HUES64 (cell line): ENCODE results near the gene GEMIN4.
"Not testable (repeated sequence)": the region's sequence is repeated elsewhere in the genome, so short reads cannot be mapped to it uniquely, and the experiment has no call there.

Source experiments
- H3K27ac ChIP-seq: 2 replicates; pipeline ENCODE4 v1.7.0; 2013; ENCODE audit warnings: low read depth, low read length, inconsistent platforms
- H3K27me3 ChIP-seq: 2 replicates; pipeline ENCODE4 v1.6.1; 2013; ENCODE audit warnings: mild to moderate bottlenecking, low read length; ENCODE audit not compliant: insufficient read depth
- H3K36me3 ChIP-seq: 2 replicates; pipeline ENCODE4 v1.6.1; 2013; ENCODE audit warnings: mild to moderate bottlenecking, low read length; ENCODE audit not compliant: insufficient read depth
- H3K4me1 ChIP-seq: 2 replicates; pipeline ENCODE4 v1.6.1; 2013; ENCODE audit warnings: mild to moderate bottlenecking, low read length, moderate library complexity; ENCODE audit not compliant: insufficient read depth
- H3K4me3 ChIP-seq: 2 replicates; pipeline ENCODE4 v1.5.1; 2013; ENCODE audit warnings: mild to moderate bottlenecking, low read length, moderate library complexity
- H3K9ac ChIP-seq: 2 replicates; pipeline ENCODE4 v1.6.1; 2013; ENCODE audit warnings: mild to moderate bottlenecking, low read depth, low read length
- H3K9me3 ChIP-seq: 2 replicates; pipeline ENCODE4 v1.6.1; 2013; ENCODE audit warnings: low read depth, low read length; ENCODE audit not compliant: insufficient read depth
- WGBS: fragments of 150-250, 120-280 bp; methylation state at CpG from one replicate; pipeline ENCODE4 v1.1.7; 2013; ENCODE audit warnings: missing lambda C conversion rate; 5-methylcytosine and 5-hydroxymethylcytosine counted together

GEMIN4 gene

DNA sequence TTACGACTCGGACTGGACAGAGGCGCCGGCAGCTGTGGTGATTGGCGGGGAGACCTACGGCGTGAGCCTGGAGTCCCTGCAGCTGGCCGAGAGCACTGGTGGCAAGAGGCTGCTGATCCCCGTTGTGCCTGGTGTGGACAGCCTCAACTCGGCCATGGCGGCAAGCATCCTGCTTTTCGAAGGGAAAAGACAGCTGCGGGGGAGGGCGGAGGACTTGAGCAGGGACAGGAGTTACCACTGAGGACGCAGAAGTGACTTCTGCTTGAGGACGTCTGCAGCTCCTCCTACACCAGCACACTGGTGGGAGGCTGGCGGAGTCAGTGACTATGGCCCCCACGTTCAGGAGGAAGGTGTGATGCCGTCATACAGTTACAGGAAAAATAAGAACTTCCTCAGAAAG lies 39.8 kb upstream of the GEMIN4 start:
- no peaks in the 10 kb centered on the region for H3K27me3 ChIP-seq
- no peaks in the 10 kb centered on the region for H3K9me3 ChIP-seq
- peaks cover 55% of the 10 kb centered on the region for H3K36me3 ChIP-seq
- WGBS: 92% methylated on average over 19 of the region's 19 CpGs
- H3K27ac ChIP-seq: no peak overlapping the region
- H3K4me3 ChIP-seq: no peak overlapping the region
- H3K4me1 ChIP-seq: peaks cover 5% of the 10 kb centered on the region; the same call in 1 of the 2 replicates
- no peak overlapping the region for H3K9ac ChIP-seq

DNA sequence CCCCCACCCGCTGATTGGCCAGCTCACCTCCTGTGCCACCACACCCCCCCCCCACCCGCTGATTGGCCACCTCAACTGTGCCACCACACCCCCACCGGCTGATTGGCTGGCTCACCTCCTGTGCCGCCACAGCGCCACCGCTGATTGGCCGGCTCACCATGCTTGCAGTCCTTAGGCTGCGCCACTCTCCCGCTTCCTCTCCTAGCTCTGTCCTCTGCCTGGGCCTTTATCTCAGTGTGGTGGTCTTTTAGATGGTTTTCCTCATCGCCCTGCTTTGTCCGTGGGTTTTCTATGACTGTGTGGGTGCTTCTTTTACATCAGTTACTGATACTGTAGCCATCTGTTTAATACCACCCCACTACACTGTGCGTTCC lies 38.8 kb upstream of the GEMIN4 start:
- not testable (repeated sequence) for H3K4me1 ChIP-seq, H3K27ac ChIP-seq, H3K4me3 ChIP-seq, H3K27me3 ChIP-seq, H3K9me3 ChIP-seq, H3K9ac ChIP-seq
- peaks cover 51% of the 10 kb centered on the region for H3K36me3 ChIP-seq
- WGBS: 94% methylated on average over 10 of the region's 12 CpGs

DNA sequence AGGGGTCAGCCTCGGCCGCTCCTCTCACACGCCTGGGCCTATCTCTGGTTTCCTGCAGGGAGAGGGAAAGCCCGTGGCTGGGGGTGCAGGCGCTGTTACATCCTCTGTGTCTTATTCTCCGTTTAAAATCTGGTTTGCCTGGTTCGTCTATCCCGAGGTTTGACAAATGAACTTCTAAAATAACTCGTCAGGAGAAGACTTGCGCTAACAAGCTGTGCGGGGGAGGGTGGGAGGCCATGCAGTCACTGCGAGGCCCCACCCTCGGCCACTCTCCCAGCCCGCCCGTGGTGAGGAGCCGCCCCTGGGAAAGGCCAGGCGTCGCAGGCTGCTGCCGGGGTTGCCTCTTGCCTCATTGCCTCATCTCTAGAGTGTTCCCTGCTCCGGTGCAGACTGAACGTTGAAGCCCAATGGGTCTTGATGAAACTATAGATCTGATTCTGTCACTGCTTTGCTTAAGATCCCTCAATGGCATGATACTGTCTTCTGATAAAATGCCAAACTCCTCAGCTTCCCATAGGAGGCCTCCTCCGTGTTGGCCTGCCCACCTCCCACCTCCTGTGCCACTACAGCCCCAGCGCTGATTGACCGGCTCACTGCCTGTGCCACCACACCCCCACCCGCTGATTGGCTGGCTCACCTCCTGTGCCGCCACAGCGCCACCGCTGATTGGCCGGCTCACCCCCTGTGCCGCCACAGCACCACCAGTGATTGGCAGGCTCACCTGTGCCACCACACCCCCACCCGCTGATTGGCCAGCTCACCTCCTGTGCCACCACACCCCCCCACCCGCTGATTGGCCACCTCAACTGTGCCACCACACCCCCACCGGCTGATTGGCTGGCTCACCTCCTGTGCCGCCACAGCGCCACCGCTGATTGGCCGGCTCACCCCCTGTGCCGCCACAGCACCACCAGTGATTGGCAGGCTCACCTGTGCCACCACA lies 38.1 kb upstream of the GEMIN4 start:
- Histone ChIP-seq H3K27ac (peak overlapping the region; percentile 52; the same call in 1 of the 2 replicates), H3K36me3 (peaks cover 53% of the 10 kb centered on the region)
- WGBS: 73% methylated on average over 30 of the region's 38 CpGs
- H3K4me3 ChIP-seq, H3K9ac ChIP-seq, H3K27me3 ChIP-seq, H3K9me3 ChIP-seq, H3K4me1 ChIP-seq: not testable (repeated sequence)

DNA sequence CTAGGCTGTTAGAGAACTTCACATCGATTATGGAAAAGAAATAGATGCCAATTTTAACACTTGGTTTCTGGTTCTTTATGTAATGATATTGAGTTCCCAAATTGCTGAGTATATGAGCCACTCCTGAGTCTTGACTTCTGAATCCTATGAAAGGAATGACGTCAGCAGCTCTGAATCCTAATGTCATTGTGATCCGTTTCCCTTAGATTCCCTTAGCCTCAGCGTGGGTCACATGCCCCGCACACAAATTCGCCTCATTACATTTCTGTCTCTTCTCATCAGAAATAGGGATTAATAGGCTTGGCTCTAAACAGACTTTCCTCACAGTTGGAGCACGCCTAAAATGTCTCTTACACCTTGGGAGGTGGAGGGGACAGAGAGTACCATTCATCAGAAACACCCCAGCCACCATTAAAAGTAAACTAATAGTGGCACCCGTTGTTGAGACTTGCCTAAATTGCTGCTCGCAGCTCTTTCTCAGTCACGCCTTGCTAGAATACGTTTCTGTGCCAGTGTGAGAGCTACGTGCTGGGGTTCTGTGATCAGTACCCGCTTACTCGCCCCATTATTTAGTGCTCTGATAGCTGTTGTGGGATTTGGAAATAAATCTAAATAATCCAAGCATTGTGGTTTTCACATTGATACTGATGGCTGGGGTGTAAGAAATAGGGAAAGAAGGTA lies 37.2 kb upstream of the GEMIN4 start:
- no peak overlapping the region for H3K9ac ChIP-seq
- WGBS: 91% methylated on average over 13 of the region's 14 CpGs
- H3K4me1 ChIP-seq: no peaks in the 10 kb centered on the region
- peaks cover 62% of the 10 kb centered on the region for H3K36me3 ChIP-seq
- H3K9me3 ChIP-seq: no peaks in the 10 kb centered on the region
- H3K4me3 ChIP-seq: no peak overlapping the region
- H3K27ac ChIP-seq: no peak overlapping the region
- H3K27me3 ChIP-seq: no peaks in the 10 kb centered on the region

DNA sequence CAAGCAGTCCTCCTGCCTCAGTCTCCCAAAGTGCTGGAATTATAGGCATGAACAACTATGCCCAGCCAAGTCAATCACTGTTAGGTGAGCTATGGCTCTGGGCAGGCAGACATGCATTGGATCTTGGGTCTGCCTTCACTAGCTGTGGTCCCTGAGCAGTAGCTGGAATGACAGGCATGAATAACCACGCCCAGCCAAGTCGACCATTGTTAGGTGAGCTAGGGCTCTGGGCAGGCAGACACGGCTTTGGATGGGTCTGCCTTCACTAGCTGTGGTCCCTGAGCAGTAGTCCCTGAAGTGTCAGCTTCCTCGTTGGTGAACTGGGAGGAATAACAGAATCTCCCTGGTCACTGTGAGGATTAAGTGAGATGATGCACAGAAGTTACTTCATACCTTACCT lies 36.5 kb upstream of the GEMIN4 start:
- H3K9ac ChIP-seq: no peak overlapping the region
- no peaks in the 10 kb centered on the region for H3K27me3 ChIP-seq
- no peak overlapping the region for H3K4me3 ChIP-seq
- H3K4me1 ChIP-seq: no peaks in the 10 kb centered on the region; the same call in 1 of the 2 replicates
- peaks cover 69% of the 10 kb centered on the region for H3K36me3 ChIP-seq
- no peak overlapping the region for H3K27ac ChIP-seq
- H3K9me3 ChIP-seq: no peaks in the 10 kb centered on the region
- 94% methylated on average over 4 of the region's 4 CpGs for WGBS

DNA sequence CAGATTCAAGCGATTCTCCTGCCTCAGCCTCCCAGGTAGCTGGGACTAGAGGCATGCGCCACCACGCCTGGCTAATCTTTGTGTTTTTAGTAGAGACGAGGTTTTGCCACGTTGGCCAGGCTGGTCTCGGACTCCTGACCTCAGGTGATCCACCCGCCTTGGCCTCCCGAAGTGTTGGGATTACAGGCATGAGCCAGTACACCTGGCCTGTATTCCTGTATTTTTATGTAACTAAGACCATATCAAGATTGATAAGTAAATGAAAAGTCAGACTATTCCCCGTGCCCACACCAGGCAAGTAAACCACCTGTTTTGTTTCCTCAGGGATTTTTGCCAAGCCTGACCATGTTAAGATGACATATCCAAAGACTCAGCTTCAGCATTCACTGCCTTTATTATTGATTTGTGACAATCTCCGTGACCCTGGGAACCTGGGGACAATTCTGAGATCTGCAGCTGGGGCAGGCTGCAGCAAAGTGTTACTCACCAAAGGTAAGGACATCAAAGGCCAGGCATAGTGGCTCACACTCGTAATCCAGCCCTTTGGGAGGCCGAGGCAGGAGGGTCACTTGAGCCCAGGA lies 35.7 kb upstream of the GEMIN4 start:
- Histone ChIP-seq H3K4me3 (no peak overlapping the region), H3K27ac (no peak overlapping the region), H3K9me3 (no peaks in the 10 kb centered on the region), H3K36me3 (peaks cover 68% of the 10 kb centered on the region), H3K27me3 (no peaks in the 10 kb centered on the region), H3K9ac (no peak overlapping the region), H3K4me1 (no peaks in the 10 kb centered on the region; the same call in 1 of the 2 replicates)
- WGBS: 92% methylated on average over 12 of the region's 12 CpGs

DNA sequence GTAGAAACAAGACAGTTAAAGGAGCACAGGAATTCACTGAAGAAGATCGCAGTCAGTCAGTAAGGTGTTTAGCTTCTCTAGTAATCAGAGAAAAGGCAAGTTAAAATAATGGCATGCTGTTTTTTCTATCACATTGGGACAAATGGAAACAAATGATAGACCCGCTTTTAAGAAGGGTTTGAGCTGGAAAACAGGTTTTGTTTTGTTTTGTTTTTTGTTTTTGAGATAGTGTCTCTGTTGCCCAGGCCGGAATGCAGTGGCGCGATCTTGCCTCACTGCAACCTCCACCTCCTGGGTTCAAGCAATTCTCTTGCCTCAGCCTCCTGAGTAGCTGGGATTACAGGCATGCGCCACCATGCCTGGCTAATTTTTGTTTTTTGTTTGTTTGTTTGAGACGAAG lies 33.8 kb upstream of the GEMIN4 start:
- 91% methylated on average over 7 of the region's 7 CpGs for WGBS
- H3K4me3 ChIP-seq, H3K27me3 ChIP-seq, H3K27ac ChIP-seq, H3K4me1 ChIP-seq, H3K9me3 ChIP-seq, H3K9ac ChIP-seq: not testable (repeated sequence)
- H3K36me3 ChIP-seq: peaks cover 51% of the 10 kb centered on the region

DNA sequence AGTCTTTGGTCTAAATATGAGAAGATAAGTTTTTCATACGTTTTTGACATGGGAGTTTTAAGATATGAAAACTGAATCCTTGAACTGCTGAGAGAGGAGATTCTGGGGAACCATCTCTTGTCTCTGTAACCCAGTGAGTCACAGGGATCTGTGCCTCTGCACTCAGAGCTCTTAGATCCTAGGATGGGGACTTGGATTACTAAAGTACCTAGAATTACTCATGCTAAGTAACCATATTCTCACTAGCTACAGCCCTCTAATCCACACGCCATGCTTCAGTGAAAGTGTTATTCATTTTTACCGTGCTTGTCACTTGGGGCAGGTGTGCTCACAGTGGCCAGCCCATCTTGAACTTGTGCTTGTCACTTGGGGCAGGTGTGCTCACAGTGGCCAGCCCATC lies 32.1 kb upstream of the GEMIN4 start:
- H3K4me3 ChIP-seq: no peak overlapping the region
- no peaks in the 10 kb centered on the region; the same call in 1 of the 2 replicates for H3K4me1 ChIP-seq
- no peaks in the 10 kb centered on the region for H3K9me3 ChIP-seq
- H3K27me3 ChIP-seq: no peaks in the 10 kb centered on the region
- 88% methylated on average over 3 of the region's 3 CpGs for WGBS
- peaks cover 44% of the 10 kb centered on the region for H3K36me3 ChIP-seq
- no peak overlapping the region for H3K27ac ChIP-seq
- no peak overlapping the region for H3K9ac ChIP-seq

DNA sequence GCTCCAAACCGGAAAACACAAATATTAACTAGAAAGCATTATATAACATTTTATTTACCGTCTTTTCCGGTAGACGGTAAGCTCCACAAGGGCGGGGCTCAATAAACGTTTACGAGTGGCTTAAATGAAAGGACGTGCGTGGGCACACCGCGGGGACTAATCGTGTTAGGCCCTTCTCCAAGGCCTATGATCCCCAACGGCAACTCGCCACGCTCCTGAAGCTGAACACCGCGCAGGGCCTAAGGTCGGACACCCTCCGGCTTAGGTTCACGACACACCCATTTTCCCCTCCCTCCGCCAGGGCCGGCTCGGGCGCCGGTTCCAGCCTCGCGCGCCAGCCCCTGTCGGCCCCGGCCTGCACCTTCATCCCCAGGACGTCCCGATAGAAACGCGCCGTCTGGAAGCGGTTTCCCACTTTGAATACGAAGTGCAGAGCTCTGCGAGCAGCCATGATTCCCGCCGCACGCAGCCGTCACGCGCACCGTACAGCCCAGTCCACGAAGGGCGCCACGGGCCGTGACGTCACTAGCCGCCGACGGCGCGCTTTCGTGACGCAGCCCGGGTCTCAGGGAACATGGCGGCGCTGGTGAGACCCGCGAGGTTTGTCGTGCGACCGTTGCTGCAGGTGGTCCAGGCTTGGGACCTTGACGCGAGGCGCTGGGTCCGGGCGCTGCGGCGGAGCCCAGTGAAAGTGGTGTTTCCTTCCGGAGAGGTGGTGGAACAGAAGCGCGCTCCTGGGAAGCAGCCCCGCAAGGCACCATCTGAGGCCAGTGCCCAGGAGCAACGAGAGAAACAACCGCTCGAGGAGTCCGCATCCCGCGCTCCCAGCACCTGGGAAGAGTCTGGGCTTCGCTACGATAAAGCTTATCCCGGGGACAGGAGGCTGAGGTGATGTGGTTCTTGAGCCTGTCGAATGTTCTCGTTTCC lies 30.0 kb upstream of the GEMIN4 start, which contains the start of the genes GLOD4 and MRM3:
Gene GLOD4, minus strand, starts transcription at position 476 of the 927 bp plus-strand sequence. Its CDS starts 25 bp downstream, at position 451.
Gene MRM3, plus strand, starts transcription at position 549 of the 927 bp plus-strand sequence. Its CDS starts 26 bp downstream, at position 575.
- H3K4me1 ChIP-seq: no peaks in the 10 kb centered on the region; the same call in 1 of the 2 replicates
- H3K9ac ChIP-seq: peak within 1 kb of the TSS; percentile 92
- WGBS: under 1% methylated on average over 87 of the region's 87 CpGs
- H3K27ac ChIP-seq: peak within 1 kb of the TSS; percentile 89
- no peaks in the 10 kb centered on the region for H3K27me3 ChIP-seq
- no peaks in the 10 kb centered on the region for H3K9me3 ChIP-seq
- peaks cover 42% of the 10 kb centered on the region for H3K36me3 ChIP-seq
- peak within 1 kb of the TSS; percentile 94 for H3K4me3 ChIP-seq

DNA sequence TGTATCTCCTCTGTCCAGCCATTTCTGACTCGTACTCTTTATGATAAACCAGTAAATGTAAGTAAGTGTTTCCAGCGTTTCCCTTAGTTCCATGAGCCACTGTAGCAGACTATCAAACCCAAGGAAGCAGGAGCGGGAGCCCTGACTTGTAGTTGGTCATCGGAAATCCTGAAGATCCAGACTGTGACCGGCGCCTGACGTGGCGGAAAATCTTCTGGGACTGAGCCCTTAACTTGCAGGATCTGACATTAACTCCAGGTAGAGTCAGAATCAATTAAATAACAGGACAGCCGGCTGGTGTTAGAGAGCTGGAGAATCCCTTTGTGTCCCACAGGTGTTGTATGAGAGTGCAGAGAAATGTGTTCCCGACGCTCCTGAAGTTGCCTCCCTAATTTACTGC lies 26.0 kb upstream of the GEMIN4 start:
- 98% methylated on average over 11 of the region's 11 CpGs for WGBS
- H3K36me3 ChIP-seq: peaks cover 56% of the 10 kb centered on the region
- H3K4me3 ChIP-seq: no peak overlapping the region

More for the DNA sequence above, 26.0 kb upstream of the GEMIN4 start:
- no peaks in the 10 kb centered on the region for H3K9me3 ChIP-seq
- H3K27ac ChIP-seq: no peak overlapping the region
- H3K4me1 ChIP-seq: no peaks in the 10 kb centered on the region
- H3K27me3 ChIP-seq: no peaks in the 10 kb centered on the region
- H3K9ac ChIP-seq: no peak overlapping the region
